Hypothalamus (tissue), 51 donors: ENCODE measurements around the gene IFNA1.
"Not testable (repeated sequence)": the region's sequence is repeated elsewhere in the genome, so short reads cannot be mapped to it uniquely, and the experiment has no call there.

ENCODE experiments used
- DNase-seq, 51 donors: peaks; one replicate each; lab custom pipeline; 2025; lab: John Stamatoyannopoulos, UW

IFNA1 gene

DNA sequence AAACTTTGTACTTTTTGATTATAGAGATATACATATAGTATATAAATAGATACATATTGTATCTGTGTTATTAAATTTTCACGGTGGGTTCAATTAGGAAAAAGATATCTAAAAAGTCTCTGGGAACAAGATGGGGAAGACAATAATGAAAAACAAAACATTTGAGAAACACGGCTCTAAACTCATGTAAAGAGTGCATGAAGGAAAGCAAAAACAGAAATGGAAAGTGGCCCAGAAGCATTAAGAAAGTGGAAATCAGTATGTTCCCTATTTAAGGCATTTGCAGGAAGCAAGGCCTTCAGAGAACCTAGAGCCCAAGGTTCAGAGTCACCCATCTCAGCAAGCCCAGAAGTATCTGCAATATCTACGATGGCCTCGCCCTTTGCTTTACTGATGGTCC lies at the start of gene IFNA1:
Gene IFNA1, plus strand, starts transcription at position 301 of the 400 bp plus-strand sequence. Its CDS starts 69 bp downstream, at position 370.
- DNase-seq, result no peak

DNA sequence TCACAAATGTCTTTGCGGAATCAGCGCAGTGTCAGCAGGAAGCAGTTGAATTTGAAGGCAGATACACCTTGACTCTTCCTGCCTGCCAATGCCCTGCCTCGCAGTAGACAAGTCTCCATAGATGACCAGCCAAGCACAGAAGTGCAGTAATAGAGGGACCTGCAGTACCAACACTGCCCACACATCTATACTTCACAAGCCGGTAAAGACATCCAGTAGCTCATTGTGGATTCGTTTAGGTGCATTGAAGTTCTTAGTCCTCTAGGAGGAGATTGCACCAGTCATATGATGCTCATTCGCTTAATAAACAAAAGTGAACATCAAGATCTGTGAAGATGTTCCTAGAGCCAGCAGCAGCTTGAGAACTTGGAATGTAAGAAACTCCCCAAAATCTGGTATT lies 48.0 kb upstream of the IFNA1 start:
- DNase-seq, result no peak

GRCh38 chr9:21395778-21396717 lies 44.2 kb upstream of the IFNA1 start:
- DNase-seq, result peak in 41 of 51 donors; percentile 17 to 78 (median 41)

DNA sequence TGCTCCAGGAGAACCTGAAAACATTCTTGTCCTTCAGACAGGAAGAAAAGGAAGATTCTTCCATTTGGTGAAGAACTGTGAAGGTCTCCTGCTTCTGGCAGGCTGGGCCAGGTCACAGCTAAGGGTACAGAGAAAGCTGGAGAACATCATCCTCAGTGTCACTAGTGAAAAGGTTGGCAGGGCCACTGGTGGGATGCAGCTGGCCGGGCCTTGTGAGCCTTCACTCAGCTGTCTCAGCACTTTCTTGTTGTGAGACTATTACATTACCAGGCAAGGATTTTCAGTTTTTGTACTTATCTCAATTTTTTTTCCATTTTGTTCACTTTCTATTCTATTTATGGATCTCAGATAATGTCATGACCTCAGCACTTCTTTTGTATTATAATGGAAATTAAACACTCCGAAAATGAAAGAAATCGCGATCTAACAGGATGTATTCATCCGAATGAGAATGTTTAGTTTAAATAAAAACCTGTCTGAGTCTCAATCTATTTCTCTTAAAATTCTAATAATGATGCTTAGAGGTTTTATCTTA lies 41.2 kb upstream of the IFNA1 start:
- DNase-seq, result no peak

DNA sequence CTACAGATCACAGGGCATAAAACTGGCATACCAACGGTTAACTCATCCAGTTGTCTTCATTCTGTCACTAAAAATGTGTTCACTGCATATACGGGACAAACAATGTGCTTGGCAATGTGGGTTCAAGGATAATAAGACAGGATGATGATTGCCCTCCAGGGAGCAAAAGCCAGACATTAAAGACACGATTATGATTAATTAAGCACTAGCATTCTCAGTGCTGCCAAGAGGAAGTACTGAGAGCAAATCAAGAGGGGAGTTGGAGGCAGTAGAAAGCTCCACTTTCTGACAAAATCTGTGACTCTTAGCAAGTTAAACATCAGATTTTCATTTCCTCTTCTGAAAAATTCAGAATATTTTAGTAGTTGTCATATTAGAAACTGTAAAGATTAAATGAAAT lies 40.3 kb upstream of the IFNA1 start:
- no peak for DNase-seq

DNA sequence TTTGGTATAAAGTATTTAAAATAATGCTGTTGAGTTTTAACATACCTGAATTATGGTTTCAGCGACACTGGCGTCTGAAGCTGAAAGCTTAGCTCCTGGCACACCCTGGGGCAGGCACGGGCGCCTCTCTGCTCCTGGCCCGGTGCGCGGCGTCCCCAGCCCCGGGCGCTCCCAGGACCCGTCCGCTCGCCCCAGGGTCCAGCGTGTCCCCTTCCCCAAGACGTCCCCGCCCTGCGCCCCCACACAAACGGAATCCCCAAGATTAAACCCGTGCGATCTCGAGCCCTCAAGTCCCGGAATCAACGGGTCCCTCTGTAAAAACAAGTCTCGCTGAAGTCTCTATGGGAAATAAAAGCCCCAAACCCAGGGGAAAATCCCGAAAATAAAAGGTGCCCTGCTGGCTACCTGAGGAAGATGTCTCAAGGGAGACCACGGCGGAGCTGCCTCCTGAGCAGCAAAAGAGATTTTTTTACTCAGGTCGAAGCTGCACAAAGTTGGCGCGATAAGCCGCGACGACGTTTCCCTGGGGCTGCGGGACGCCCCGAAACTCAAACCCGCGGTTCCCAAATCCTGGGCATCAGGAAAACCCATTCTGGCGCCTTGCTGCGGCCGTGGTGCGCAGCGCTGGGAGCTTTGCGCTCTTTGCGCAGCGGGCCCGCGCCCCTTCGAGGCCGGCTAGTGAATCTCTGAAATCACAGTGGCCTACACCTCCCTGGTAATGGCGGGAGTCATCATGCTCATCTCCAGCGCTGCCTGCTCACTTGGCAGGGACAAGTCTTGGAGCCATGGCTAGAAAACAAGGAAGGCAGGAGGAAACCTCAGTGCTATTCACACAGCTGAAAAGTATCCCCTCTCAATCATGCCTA lies 37.6 kb upstream of the IFNA1 start:
- peak in 24 of 51 donors; percentile 8 to 66 (median 24) for DNase-seq

DNA sequence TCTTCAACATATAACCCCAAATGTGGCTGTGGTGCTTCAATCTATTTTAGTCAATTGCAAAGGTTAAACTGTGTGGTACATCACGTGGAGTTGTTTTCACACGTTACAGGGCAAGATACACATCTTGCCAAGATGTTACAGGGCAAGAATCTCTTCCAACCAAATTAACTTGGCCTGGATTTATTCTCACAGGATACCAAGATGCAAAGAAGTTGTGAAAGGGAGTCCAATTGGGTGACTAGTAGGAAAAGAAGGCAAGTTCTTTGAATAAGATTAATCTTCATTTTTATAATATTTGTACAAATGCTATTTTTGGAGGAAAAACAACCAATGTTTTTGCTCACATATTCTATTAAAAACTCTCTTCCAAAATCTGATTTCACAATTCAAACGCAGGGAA lies 36.1 kb upstream of the IFNA1 start:
- DNase-seq, result no peak

DNA sequence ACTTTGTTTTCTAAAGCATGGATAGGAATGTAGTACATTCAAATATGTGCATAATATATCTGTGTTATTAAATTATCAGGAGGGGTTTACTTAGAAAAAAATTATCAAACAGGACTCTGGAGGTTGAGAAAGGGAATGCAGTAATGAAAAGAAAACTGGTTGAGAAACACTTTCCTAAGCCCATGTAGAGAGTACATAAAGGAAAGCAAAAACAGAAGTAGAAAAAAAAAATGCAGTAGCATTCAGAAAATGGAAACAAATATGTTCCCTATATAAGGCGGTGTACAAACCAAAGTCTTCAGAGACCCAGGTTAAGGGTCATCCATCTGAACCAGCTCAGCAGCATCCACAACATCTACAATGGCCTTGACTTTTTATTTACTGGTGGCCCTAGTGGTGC lies 31.4 kb upstream of the IFNA1 start, which contains the start of gene IFNA8:
Gene IFNA8, plus strand, starts transcription at position 301 of the 400 bp plus-strand sequence. Its CDS starts 60 bp downstream, at position 361.
- no peak for DNase-seq

DNA sequence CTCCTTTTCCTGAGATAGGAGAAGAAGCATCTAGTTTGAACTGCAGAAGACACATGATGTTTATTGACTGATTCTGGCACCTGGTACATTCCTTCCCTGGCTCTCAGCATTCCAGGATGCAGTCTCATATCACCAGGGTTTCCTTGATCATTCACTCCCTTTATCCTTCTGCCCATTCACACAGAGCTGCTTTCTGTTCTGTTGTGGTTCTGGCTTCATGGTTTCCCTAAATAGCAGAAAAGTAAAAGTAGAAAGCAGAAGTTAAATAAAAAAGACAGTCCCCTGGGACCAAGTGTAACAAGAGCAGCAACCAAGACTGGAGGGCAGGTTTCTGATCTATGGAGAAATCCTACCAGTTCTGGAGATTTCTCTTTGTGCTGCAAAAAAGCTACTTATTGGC lies 28.1 kb upstream of the IFNA1 start:
- DNase-seq, result no peak

DNA sequence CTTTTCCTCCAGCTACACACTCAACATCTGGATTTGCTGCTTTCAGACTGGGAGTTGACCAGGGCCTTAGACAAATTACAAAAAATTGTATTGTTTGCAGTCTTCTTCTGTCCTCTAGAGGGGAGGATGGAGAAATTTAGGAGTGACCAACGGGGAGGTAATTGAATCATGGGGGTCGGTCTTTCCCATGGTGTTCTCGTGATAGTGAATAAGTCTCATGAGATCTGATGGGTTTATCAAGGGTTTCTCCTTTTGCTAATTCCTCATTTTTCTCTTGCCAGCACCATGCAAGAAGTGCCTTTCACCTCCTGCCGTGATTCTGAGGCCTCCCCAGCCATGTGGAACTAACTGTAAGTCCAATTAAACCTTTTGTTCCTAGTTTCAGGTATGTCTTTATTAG lies 27.1 kb upstream of the IFNA1 start:
- no peak for DNase-seq

GRCh38 chr9:21413624-21414023 lies 26.6 kb upstream of the IFNA1 start:
- peak in 11 of 51 donors; percentile 11 to 35 (median 14) for DNase-seq

DNA sequence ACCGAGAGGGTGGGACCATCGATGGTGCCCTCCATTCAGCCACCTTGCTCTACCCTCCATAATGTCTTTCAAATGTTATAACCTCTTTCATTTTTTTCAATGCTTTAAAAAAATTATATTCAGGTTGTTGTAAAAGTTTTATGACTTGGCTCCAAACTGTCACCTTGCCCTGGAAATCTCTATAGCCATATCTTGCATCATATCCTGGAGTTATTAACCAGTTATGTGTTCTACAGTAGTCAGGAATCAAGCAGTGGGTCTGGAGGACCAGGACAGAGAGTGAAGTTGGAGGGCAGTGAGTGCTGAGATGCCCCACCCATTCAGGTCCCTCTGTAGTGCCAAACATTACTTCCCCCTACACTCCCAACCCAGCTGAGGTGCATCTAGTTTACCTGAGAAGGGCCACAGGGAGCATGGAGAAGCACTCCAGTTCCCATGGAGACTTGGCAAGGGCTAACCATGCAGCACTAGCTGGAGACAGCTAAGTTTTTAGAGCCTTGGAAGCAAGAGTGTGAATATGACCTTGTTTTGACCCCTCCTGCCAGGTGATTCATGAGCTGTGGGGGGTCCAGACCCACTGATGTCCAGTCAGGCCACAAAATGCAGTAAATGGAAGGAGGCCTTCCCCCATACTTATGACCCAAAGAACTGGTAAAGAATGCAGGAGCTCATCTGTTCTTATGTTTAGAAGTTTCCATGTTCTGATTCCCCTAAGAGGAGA lies 25.9 kb upstream of the IFNA1 start:
- no peak for DNase-seq

- no peak for DNase-seq
These were observed 24.6 kb upstream of the IFNA1 start for GRCh38 chr9:21415493-21416267.

DNA sequence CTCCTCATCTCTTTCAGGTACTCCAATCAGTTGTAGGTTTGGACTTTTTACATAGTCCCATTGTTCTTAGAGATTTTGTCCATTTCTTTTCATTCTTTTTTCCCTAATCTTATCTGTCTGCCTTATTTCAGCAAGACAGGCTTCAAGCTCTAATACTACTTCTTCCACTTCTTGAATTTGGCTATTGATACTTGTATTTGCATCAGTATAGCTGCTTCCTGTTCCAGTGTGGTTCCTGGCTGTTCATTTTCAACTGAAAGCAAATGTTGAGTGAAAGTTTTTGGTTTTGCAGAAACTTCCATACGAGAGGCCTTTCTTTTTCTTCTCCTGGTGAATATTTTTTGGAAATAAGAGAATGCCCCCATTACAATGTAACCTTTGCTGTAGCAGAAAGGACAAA lies 12.0 kb upstream of the IFNA1 start:
- DNase-seq, result no peak

- DNase-seq, result no peak
These were observed 11.0 kb upstream of the IFNA1 start for GRCh38 chr9:21429191-21429590.

DNA sequence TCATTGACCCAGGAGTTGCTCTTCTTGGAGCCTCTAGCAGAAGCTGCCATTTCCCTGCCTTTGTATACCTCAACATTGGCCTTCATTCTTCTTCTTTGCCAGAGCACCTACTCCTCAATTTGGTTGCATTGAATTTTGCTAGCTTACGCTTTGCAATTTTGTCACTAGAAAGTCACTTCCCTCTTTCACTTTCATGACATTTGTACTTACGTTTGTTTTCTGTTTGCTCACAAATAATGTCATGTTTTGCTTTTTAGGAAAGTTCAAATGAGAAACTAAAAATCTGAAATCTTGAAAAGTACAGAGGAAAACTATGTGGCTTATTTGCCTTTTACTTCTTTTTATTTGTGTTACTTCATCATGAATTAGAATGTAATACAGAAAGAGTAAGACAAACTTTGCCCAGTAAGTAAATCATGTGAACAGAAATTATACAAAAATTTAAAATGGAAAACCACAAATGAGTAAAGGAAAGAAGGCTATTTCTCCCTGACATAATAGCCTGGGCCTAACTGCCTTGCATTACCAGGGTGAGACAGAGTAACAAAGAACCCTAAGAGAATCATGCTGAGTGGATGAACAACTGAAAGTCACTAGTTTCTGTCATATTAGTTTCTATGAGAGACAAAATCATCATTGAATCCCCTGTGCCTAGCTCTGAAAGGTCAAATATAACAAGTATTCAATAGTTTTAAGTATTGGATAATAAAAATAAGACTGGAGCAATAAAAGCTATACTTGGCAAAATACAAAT lies 7.4 kb upstream of the IFNA1 start:
- DNase-seq, result no peak

- peak in 23 of 51 donors; percentile 0 to 64 (median 12) for DNase-seq
These were observed 5.8 kb upstream of the IFNA1 start for GRCh38 chr9:21434202-21435014.

DNA sequence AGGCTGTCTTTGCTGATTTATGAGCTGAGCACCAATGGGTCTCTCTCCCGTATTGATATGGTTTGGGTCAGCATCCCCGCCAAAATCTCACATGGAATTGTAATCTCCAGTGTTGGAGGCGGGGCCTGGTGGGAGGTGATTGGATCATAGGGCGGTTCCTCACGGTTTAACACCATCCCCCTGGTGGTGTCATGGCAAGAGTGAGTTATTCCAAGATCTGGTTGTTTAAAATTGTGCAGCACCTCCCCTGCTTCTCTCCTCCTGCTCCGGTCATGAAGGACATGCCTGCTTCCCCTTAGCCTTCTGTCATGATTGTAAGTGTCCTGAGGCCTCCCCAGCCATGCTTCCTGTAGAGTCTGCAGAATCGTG lies 5.2 kb upstream of the IFNA1 start:
- not testable (repeated sequence) for DNase-seq
